ELF-1 (cell line): Measurements from ENCODE around the gene RBM28.

Experiments
- DNase-seq: peaks from one replicate; pipeline ENCODE4 v3.0.0-alpha.2; 2016; ENCODE audit warnings: low read depth, low spot score

RBM28 gene

GRCh38 chr7:128260069-128260795, 83.5 kb downstream of the RBM28 start:
- DNase-seq = peak; percentile 63

GRCh38 chr7:128259131-128260061, 84.3 kb downstream of the RBM28 start:
- peak; percentile 86 for DNase-seq

- no peak for DNase-seq
Observed at GRCh38 chr7:128257458-128257857, 86.2 kb downstream of the RBM28 start.

- no peak for DNase-seq
Observed at GRCh38 chr7:128255271-128255670, 88.4 kb downstream of the RBM28 start.

GRCh38 chr7:128254470-128254869, 89.2 kb downstream of the RBM28 start:
- DNase-seq = no peak

GRCh38 chr7:128253701-128254100, 90.0 kb downstream of the RBM28 start:
- no peak for DNase-seq

DNA sequence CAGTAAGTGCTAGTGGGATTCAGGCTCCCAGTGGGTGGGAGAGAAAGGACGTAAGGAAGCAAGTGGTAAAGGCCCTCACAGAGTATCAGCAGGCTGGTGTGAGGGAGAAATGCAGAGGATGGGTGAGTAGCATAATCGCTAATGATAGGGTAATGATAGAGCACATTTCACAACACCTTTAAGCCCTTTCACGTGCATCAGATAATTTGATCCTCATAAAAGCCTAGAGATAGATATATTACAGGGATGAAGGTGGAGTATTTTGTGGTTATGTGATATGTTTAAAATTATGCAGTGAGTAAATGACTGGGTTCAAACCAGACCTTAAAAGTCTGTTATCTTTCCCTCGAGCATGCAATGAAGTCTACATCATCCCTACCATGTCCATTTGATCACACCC, 92.4 kb downstream of the RBM28 start:
- DNase-seq = no peak
